ENCODE measurements around the gene SPATC1L.

Gene SPATC1L

GRCh38 chr21:46163380-46163779 lies 20.9 kb downstream of the SPATC1L start:
- TF ChIP-seq, protein P1, sequence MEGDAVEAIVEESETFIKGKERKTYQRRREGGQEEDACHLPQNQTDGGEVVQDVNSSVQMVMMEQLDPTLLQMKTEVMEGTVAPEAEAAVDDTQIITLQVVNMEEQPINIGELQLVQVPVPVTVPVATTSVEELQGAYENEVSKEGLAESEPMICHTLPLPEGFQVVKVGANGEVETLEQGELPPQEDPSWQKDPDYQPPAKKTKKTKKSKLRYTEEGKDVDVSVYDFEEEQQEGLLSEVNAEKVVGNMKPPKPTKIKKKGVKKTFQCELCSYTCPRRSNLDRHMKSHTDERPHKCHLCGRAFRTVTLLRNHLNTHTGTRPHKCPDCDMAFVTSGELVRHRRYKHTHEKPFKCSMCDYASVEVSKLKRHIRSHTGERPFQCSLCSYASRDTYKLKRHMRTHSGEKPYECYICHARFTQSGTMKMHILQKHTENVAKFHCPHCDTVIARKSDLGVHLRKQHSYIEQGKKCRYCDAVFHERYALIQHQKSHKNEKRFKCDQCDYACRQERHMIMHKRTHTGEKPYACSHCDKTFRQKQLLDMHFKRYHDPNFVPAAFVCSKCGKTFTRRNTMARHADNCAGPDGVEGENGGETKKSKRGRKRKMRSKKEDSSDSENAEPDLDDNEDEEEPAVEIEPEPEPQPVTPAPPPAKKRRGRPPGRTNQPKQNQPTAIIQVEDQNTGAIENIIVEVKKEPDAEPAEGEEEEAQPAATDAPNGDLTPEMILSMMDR (conservative IDR thresholded peaks at IDR 0.05; ENCODE audit: control insufficient read depth, insufficient read depth, low read depth, low read length) = no peak
- no peak overlapping the region for H3K4me3 ChIP-seq (ENCODE audit: control insufficient read depth, low read depth, low read length)
- no peak for DNase-seq (ENCODE audit: low read depth)

DNA sequence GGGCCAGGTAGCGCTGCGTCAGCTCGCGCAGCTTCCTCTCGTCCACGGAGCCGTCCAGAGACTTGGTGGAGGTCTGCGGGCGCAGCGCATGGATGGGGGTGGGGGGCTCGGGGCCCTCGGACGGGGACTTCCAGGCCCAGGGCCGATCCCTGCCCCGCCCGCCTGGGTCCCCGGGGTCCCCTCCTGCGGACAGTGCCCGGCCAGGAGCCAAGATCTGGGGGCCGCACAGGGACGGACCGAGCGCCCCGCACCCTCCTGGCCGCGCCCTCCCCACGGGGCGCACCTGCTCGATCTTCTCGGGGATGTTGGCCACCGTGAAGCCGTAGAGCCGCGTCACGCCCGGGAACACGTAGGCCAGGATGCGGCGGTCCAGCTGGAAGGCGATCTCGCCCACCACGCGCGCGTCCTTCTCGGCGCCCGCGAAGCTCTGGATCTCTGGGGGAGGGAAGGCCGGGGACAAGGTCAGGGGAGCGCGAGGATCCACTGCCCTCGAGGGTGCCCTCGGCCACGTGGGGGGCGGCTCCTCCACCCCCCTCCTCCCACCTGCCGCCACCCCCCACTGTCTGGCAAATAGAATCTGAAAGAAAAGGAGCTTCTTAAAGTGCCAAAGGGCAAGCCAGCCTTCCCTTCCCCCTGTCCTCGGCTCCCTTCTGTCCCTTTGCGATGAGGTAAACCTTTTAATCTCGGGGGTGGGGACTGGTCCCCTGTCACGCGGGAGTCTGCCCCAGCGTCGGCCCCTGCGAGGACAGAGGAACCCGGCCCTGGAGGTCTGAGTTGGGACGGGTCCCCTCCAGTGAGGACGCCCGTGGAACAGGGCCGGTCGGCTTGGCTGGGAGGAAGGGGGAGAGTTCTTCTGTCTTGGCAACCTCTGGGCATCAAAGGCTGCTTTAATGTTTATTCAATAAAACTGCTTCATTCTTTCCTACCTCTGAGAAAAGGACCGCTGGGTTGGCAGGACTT lies 22.3 kb downstream of the SPATC1L start:
- TF ChIP-seq, protein P1 (conservative IDR thresholded peaks at IDR 0.05; ENCODE audit: control insufficient read depth, insufficient read depth, low read depth, low read length) = no peak
- no peak for DNase-seq (ENCODE audit: low read depth)
- H3K4me3 ChIP-seq (ENCODE audit: control insufficient read depth, low read depth, low read length) = no peak overlapping the region

- no peak for DNase-seq (ENCODE audit: low read depth)
- no peak overlapping the region for H3K4me3 ChIP-seq (ENCODE audit: control insufficient read depth, low read depth, low read length)
- TF ChIP-seq, protein P1 (conservative IDR thresholded peaks at IDR 0.05; ENCODE audit: control insufficient read depth, insufficient read depth, low read depth, low read length) = no peak
Observed at GRCh38 chr21:46160907-46161632, 23.2 kb downstream of the SPATC1L start.

DNA sequence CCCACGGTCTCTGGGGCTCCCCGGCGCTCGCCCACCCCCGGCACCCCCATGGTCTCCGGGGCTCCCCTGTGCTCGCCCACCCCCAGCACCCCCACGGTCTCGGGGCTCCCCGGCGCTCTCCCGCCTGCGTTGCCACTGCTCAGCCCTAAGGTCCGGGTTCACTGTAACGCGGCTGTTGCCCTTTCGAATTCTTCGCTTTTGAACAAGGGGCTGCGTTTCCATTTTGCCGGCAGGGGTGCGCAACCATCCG lies 23.7 kb downstream of the SPATC1L start:
- TF ChIP-seq, protein P1 (conservative IDR thresholded peaks at IDR 0.05; ENCODE audit: control insufficient read depth, insufficient read depth, low read depth, low read length) = no peak
- H3K4me3 ChIP-seq (ENCODE audit: control insufficient read depth, low read depth, low read length) = no peak overlapping the region
- DNase-seq (ENCODE audit: low read depth) = no peak

DNA sequence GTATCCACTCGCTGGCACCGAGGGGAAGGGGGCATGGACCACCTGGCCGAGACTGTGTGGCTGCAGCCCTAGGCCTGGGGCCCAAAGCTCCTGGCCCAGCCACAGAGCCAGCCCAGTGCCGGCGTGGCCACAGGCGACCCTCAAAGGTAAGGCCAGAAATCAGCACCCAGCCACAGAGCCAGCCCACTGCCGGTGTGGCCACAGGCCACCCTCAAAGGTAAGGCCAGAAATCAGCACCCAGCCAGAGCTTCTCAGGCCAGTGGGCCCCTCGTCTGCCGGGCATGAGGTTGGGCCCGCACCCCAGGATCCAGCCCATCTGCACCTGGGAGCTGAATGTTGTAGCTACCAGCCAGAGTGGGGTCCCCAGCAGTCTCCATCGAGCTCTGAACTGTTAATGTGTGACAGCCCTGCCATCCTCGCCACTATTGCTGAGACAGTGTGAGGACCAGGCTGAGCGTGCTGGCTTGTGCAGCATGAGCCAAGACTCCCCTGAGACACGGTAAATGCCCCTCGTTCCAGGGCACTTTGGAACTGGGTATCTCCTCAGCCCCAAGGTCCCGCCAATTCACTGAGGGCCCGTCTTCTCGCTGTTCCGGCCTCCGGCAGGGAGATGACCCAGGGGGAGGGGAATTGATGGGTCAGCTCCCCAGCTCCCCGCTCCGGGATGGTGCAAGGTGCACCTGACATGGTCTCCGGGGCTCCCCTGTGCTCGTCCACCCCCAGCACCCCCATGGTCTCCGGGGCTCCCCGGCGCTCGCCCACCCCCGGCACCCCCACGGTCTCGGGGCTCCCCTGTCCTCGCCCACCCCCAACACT lies 24.2 kb downstream of the SPATC1L start:
- TF ChIP-seq, protein P1 (conservative IDR thresholded peaks at IDR 0.05; ENCODE audit: control insufficient read depth, insufficient read depth, low read depth, low read length) = no peak

DNA sequence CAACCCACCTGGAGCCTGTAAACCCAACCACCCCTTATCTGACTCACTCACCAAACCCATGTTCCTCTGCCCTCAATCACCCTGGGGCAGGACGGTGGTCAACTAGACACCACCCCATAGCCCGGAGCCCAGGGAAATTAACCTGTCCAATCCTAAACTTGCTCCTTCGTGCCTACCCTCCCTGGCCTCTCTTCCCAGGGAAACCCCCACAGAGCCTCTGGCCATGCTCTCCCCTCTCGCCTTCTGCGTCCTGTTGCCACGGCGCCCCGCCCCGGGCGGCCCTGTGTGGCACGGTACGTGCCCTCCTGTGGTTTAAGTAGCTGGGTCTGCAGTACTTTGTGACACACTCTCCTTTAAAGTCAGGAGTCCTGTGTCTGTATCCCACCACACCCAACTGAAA lies 24.9 kb downstream of the SPATC1L start:
- DNase-seq (ENCODE audit: low read depth) = no peak
- no peak overlapping the region for H3K4me3 ChIP-seq (ENCODE audit: control insufficient read depth, low read depth, low read length)

More for the DNA sequence above, 24.2 kb downstream of the SPATC1L start:
- DNase-seq (ENCODE audit: low read depth) = no peak
- H3K4me3 ChIP-seq (ENCODE audit: control insufficient read depth, low read depth, low read length) = no peak overlapping the region

More for the DNA sequence above, 24.9 kb downstream of the SPATC1L start:
- TF ChIP-seq, protein P1 (conservative IDR thresholded peaks at IDR 0.05; ENCODE audit: control insufficient read depth, insufficient read depth, low read depth, low read length) = no peak

All from fibroblast of mammary gland (primary cell).